ENCODE results near the gene DNAH1. TPM values are rescaled to one million over a fixed set of nuclear protein-coding genes. Genes with fewer than 3 reads are reported as not detected.

Gene DNAH1
- total RNA-seq, 1 experiment from 2014 or later, result 2.4 TPM

DNA sequence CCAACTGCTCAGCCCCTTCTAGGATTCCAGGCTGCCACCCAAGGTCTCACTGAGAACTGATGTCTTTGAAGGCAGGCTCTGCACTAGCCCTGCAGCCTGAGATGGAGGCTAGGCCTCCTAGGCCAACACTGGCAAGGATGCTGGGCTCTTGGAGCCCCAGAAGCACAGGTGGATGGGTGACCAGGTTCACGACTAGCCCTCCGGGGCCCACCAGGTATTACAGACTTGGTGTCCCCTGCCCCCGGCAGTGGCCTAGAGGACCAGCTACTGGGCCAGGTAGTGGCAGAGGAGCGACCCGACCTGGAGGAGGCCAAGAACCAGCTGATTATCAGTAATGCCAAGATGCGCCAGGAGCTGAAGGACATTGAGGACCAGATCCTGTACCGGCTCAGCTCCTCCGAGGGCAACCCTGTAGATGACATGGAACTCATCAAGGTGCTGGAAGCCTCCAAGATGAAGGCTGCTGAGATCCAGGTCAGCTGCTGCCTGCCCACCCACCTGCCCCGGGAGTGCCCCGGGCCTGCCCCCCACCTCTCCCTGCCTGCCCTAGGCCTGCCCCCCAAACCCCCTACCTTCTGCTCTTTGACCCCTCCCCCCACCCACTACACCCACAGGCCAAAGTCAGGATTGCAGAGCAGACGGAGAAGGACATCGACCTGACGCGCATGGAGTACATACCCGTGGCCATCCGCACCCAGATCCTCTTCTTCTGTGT lies 76.3 kb downstream of the DNAH1 start:
- in situ Hi-C loops (cut with HindIII; ENCODE audit: low pct_unique_long_range_greater_than_20kb, low sequenced_read_pairs), result no loop called here

DNA sequence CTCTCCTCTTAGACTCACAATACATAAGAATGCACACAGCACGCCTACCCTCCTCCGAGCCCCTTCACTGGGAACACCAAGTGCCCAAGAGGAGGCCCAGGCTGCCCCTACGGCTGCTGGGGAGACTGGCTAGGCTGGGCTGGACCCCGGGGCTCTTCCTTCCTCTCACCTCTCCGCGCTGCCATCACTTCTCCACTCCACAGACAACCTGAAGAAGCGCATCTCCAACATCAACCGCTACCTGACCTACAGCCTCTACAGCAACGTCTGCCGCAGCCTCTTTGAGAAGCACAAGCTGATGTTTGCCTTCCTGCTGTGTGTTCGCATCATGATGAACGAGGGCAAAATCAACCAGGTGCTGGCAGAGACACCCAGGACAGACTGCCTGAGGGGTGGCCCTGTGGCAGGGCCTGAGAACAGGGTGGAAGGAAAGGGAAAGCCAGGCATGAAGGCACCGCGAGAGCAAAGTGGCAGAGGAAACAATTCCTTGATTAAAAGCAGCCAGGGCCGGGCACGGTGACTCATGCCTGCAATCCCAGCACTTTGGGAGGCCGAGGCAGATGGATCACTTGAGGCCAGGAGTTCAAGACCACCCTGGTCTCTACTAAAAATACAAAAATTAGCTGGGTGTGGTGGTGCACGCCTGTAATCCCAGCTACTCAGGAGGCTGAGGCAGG lies 77.2 kb downstream of the DNAH1 start:
- no peak for TF ChIP-seq SIN3A (IDR thresholded peaks at IDR 0.05; ENCODE audit: borderline replicate concordance, insufficient read depth, low read depth, low read length)
- BruUV-seq (replicated peaks), result no TSS peak

More for the DNA sequence above, 76.3 kb downstream of the DNAH1 start:
- no peak overlapping the region for H3K4me3 ChIP-seq (ENCODE audit: low read depth in 2 of 2, low read length in 2 of 2)
- ATAC-seq (no peak), DNase-seq (ENCODE audit: low read depth, low spot score) (no peak)
- TF ChIP-seq, protein P1, sequence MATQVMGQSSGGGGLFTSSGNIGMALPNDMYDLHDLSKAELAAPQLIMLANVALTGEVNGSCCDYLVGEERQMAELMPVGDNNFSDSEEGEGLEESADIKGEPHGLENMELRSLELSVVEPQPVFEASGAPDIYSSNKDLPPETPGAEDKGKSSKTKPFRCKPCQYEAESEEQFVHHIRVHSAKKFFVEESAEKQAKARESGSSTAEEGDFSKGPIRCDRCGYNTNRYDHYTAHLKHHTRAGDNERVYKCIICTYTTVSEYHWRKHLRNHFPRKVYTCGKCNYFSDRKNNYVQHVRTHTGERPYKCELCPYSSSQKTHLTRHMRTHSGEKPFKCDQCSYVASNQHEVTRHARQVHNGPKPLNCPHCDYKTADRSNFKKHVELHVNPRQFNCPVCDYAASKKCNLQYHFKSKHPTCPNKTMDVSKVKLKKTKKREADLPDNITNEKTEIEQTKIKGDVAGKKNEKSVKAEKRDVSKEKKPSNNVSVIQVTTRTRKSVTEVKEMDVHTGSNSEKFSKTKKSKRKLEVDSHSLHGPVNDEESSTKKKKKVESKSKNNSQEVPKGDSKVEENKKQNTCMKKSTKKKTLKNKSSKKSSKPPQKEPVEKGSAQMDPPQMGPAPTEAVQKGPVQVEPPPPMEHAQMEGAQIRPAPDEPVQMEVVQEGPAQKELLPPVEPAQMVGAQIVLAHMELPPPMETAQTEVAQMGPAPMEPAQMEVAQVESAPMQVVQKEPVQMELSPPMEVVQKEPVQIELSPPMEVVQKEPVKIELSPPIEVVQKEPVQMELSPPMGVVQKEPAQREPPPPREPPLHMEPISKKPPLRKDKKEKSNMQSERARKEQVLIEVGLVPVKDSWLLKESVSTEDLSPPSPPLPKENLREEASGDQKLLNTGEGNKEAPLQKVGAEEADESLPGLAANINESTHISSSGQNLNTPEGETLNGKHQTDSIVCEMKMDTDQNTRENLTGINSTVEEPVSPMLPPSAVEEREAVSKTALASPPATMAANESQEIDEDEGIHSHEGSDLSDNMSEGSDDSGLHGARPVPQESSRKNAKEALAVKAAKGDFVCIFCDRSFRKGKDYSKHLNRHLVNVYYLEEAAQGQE (IDR thresholded peaks at IDR 0.05; ENCODE audit: insufficient read depth in 1 of 2, low read depth in 2 of 2, low read length in 1 of 2), result no peak
- TF ChIP-seq, protein P2, sequence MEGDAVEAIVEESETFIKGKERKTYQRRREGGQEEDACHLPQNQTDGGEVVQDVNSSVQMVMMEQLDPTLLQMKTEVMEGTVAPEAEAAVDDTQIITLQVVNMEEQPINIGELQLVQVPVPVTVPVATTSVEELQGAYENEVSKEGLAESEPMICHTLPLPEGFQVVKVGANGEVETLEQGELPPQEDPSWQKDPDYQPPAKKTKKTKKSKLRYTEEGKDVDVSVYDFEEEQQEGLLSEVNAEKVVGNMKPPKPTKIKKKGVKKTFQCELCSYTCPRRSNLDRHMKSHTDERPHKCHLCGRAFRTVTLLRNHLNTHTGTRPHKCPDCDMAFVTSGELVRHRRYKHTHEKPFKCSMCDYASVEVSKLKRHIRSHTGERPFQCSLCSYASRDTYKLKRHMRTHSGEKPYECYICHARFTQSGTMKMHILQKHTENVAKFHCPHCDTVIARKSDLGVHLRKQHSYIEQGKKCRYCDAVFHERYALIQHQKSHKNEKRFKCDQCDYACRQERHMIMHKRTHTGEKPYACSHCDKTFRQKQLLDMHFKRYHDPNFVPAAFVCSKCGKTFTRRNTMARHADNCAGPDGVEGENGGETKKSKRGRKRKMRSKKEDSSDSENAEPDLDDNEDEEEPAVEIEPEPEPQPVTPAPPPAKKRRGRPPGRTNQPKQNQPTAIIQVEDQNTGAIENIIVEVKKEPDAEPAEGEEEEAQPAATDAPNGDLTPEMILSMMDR (IDR thresholded peaks at IDR 0.05), result no peak
- TF ChIP-seq POLR2AphosphoS5 (IDR thresholded peaks at IDR 0.05; ENCODE audit: low read depth, low read length) (no peak), SIN3A (IDR thresholded peaks at IDR 0.05; ENCODE audit: borderline replicate concordance, insufficient read depth, low read depth, low read length) (no peak), TCF7L2 (IDR thresholded peaks at IDR 0.05; ENCODE audit: low read depth, low read length) (no peak)
- intact Hi-C loops (cut with micrococcal nuclease; ENCODE audit: unreplicated experiment), result no loop called here
- ChIA-PET POLR2A (no interaction called here), CTCF (no interaction called here)
- no TSS peak for BruUV-seq (replicated peaks)
- no peaks in the 10 kb centered on the region for H3K4me1 ChIP-seq (ENCODE audit: control insufficient read depth, insufficient read depth, low read length)
- no peaks in the 10 kb centered on the region for H3K9me3 ChIP-seq (ENCODE audit: control insufficient read depth, insufficient read depth, low read depth, low read length)
- no peaks in the 10 kb centered on the region for H3K27me3 ChIP-seq (ENCODE audit: control insufficient read depth, insufficient read depth, low read length)
- no peak overlapping the region for H3K27ac ChIP-seq (ENCODE audit: low read length)
- no peaks in the 10 kb centered on the region for H3K36me3 ChIP-seq (ENCODE audit: control insufficient read depth, insufficient read depth, low read length)

More for the DNA sequence above, 77.2 kb downstream of the DNAH1 start:
- ATAC-seq, result no peak
- Histone ChIP-seq H3K27ac (ENCODE audit: low read length) (no peak overlapping the region), H3K4me1 (ENCODE audit: control insufficient read depth, insufficient read depth, low read length) (no peaks in the 10 kb centered on the region), H3K4me3 (ENCODE audit: low read depth in 2 of 2, low read length in 2 of 2) (no peak overlapping the region), H3K36me3 (ENCODE audit: control insufficient read depth, insufficient read depth, low read length) (no peaks in the 10 kb centered on the region), H3K9me3 (ENCODE audit: control insufficient read depth, insufficient read depth, low read depth, low read length) (no peaks in the 10 kb centered on the region), H3K27me3 (ENCODE audit: control insufficient read depth, insufficient read depth, low read length) (no peaks in the 10 kb centered on the region)
- POLR2A ChIA-PET, result no interaction called here
- in situ Hi-C loops (cut with HindIII; ENCODE audit: low pct_unique_long_range_greater_than_20kb, low sequenced_read_pairs), result no loop called here
- DNase-seq (ENCODE audit: low read depth, low spot score), result no peak
- intact Hi-C loops (cut with micrococcal nuclease; ENCODE audit: unreplicated experiment), result no loop called here
- CTCF ChIA-PET, result no interaction called here

Measured in Panc1 (cell line).